Caco-2 (cell line): Measurements from ENCODE around the gene C5. TPM values are rescaled to one million over a fixed set of nuclear protein-coding genes. Genes with fewer than 3 reads are reported as not detected.
A peak's percentile ranks its signal among the peaks of the same experiment; 100 is the strongest.
"Not testable (repeated sequence)": the region's sequence is repeated elsewhere in the genome, so short reads cannot be mapped to it uniquely, and the experiment has no call there.

ENCODE experiments used
- BruUV-seq: library from RNA; stranded (reverse); fragments of 400-500 nt; replicated peaks from 2 replicates; lab custom pipeline; 2021; lab: Mats Ljungman, UMichigan
- CTCF ChIA-PET: fragments of 300-600 bp; sonication (Branson Sonifier 250); formaldehyde crosslinking; loops from one replicate; lab custom pipeline; 2022; ENCODE audit warnings: antibody characterized with exemption; lab: Charles Lee
- POLR2A ChIA-PET: fragments of 300-600 bp; sonication (Branson Sonifier 250); formaldehyde crosslinking; loops from one replicate; lab custom pipeline; 2022; ENCODE audit warnings: antibody characterized with exemption; lab: Charles Lee
- DNase-seq, 2 experiments: peaks; one replicate each; pipeline versions ENCODE4 v3.0.0 to v3.0.0-alpha.2; 2020 to 2022
- H3K27me3 ChIP-seq: replicated peaks from 2 replicates; pipeline ENCODE4 v1.6.0; 2011; ENCODE audit warnings: low read length; ENCODE audit not compliant: control insufficient read depth, insufficient read depth
- H3K36me3 ChIP-seq: 2 replicates; pipeline ENCODE4 v1.5.1; 2011; ENCODE audit warnings: low read length; ENCODE audit not compliant: control insufficient read depth, insufficient read depth
- H3K4me1 ChIP-seq: fragments of 250-450 bp; sonication (Bioruptor Pico); 2 replicates; pipeline ENCODE4 v1.5.1; 2020; ENCODE audit warnings: mild to moderate bottlenecking
- H3K4me3 ChIP-seq: 2 replicates; pipeline ENCODE4 v1.5.1; 2011; ENCODE audit warnings: low read depth, mild to moderate bottlenecking, control low read depth, low read length
- H3K9me3 ChIP-seq: fragments of 250-450 bp; sonication (Bioruptor Pico); 2 replicates; pipeline ENCODE4 v1.5.1; 2020; ENCODE audit warnings: mild to moderate bottlenecking, moderate library complexity
- H3K27ac Mint-ChIP-seq: one replicate; pipeline ENCODE4 v1.8.0; 2022; ENCODE audit warnings: mixed read lengths; ENCODE audit not compliant: unreplicated experiment
- H3K27me3 Mint-ChIP-seq: one replicate; pipeline ENCODE4 v1.8.0; 2022; ENCODE audit warnings: mixed read lengths; ENCODE audit not compliant: insufficient read depth, unreplicated experiment
- H3K36me3 Mint-ChIP-seq: one replicate; pipeline ENCODE4 v1.8.0; 2022; ENCODE audit warnings: mild to moderate bottlenecking, mixed read lengths; ENCODE audit not compliant: insufficient read depth, unreplicated experiment
- H3K4me1 Mint-ChIP-seq: one replicate; pipeline ENCODE4 v1.8.0; 2022; ENCODE audit warnings: low read depth, mixed read lengths; ENCODE audit not compliant: unreplicated experiment
- H3K4me3 Mint-ChIP-seq: one replicate; pipeline ENCODE4 v1.8.0; 2022; ENCODE audit warnings: mild to moderate bottlenecking, moderate library complexity, mixed read lengths; ENCODE audit not compliant: unreplicated experiment
- H3K9me3 Mint-ChIP-seq: one replicate; pipeline ENCODE4 v1.8.0; 2022; ENCODE audit warnings: mixed read lengths; ENCODE audit not compliant: unreplicated experiment
- intact Hi-C: fragments of 100-400 bp; cut with micrococcal nuclease; formaldehyde crosslinking; loops from one replicate; pipeline ENCODE4 v1.10.0; 2022; ENCODE audit not compliant: unreplicated experiment
- total RNA-seq: library from RNA; stranded (reverse); gene quantifications from 2 replicates; pipeline ENCODE4 v1.2.3, GENCODE V29; 2022
- TF ChIP-seq, protein P1 (sequence below), 2 experiments: fragments of 200-600 bp in 1 of 2; IDR thresholded peaks; 1 replicate in 1 of 2; 2 replicates in 1 of 2; pipeline versions ENCODE4 v1.5.1 to v1.8.0; 2011 to 2022; ENCODE audit warnings: antibody characterized with exemption in 1 of 2, control low read depth in 1 of 2, inconsistent platforms in 1 of 2, low read depth in 1 of 2, low read length in 1 of 2, mild to moderate bottlenecking in 1 of 2, moderate library complexity in 1 of 2; ENCODE audit not compliant: insufficient read depth in 1 of 2, severe bottlenecking in 1 of 2, unreplicated experiment in 1 of 2

The C5 gene
- total RNA-seq, 1 experiment from 2014 or later, result 14.9 TPM

DNA sequence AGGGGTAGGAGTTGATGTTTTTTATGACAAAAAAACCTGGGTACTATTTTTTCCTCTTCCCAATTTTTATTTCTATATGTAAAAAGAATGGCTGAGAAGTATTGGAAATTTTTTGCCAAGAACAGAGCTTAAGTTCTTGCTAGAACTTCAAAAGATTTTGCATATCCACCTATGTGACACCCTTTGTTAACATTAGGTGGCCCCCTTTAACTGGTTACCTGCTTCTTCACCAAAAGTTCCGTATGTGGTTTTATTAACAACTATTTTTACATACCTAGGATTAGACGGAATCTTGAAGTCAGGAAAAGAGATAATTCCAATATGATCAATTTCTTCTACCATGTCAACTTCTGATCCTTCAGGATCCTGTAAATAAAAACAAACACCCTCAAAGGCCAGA, 15.5 kb downstream of the C5 start:
- intact Hi-C loops, result loop anchor here (1.0 kb wide), 1 partner anchor 26 kb away; no protein-coding TSS in a partner anchor
- ChIA-PET POLR2A (no interaction called here), CTCF (interaction anchor here (0.5 to 1.6 kb wide), 3 partner anchors 26 to 55 kb away, joined by 4 to 18 read pairs (median 6); no protein-coding TSS in a partner anchor)
- no TSS peak for BruUV-seq
- H3K27ac Mint-ChIP-seq, result no peak overlapping the region
- no peaks in the 10 kb centered on the region; the same call in 1 of the 2 replicates for H3K36me3 ChIP-seq
- no peaks in the 10 kb centered on the region for H3K36me3 Mint-ChIP-seq
- DNase-seq, result no peak
- H3K4me1 ChIP-seq, result peaks cover 4% of the 10 kb centered on the region; the same call in 1 of the 2 replicates
- TF ChIP-seq, protein P1, sequence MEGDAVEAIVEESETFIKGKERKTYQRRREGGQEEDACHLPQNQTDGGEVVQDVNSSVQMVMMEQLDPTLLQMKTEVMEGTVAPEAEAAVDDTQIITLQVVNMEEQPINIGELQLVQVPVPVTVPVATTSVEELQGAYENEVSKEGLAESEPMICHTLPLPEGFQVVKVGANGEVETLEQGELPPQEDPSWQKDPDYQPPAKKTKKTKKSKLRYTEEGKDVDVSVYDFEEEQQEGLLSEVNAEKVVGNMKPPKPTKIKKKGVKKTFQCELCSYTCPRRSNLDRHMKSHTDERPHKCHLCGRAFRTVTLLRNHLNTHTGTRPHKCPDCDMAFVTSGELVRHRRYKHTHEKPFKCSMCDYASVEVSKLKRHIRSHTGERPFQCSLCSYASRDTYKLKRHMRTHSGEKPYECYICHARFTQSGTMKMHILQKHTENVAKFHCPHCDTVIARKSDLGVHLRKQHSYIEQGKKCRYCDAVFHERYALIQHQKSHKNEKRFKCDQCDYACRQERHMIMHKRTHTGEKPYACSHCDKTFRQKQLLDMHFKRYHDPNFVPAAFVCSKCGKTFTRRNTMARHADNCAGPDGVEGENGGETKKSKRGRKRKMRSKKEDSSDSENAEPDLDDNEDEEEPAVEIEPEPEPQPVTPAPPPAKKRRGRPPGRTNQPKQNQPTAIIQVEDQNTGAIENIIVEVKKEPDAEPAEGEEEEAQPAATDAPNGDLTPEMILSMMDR (IDR thresholded peaks at IDR 0.05; ENCODE audit: insufficient read depth in 1 of 2, low read depth in 1 of 2, low read length in 1 of 2, severe bottlenecking in 1 of 2, unreplicated experiment in 1 of 2), result peak in 1 of 2 experiments; percentile 33
- no peaks in the 10 kb centered on the region for H3K9me3 ChIP-seq
- no peak overlapping the region for H3K4me3 Mint-ChIP-seq
- no peaks in the 10 kb centered on the region for H3K27me3 Mint-ChIP-seq
- no peaks in the 10 kb centered on the region for H3K4me1 Mint-ChIP-seq
- H3K27me3 ChIP-seq, result no peaks in the 10 kb centered on the region
- no peak overlapping the region for H3K4me3 ChIP-seq
- H3K9me3 Mint-ChIP-seq, result no peaks in the 10 kb centered on the region

DNA sequence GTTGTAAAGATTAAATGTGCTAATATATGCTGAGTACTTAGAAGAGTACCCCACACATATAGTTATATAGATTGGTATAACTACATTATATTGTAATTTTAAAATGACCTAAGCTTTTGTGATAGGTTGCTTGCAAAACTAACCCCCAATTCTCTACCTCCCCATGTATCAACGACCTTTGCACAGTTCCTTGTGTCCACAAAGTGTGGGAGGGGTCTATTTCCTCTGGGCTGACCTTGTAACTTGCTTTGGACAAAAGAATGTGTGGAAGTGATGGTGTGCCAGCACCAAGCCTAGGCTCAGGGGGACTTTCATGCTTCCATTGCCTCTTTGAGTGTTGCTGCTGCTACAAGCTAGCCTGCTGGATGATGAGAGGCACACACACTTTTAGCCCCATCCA, 20.6 kb downstream of the C5 start:
- H3K4me3 Mint-ChIP-seq, result no peak overlapping the region
- intact Hi-C loops, result no loop called here
- H3K27me3 Mint-ChIP-seq, result no peaks in the 10 kb centered on the region
- CTCF ChIA-PET, result no interaction called here
- H3K36me3 Mint-ChIP-seq, result no peaks in the 10 kb centered on the region
- H3K9me3 Mint-ChIP-seq, result no peaks in the 10 kb centered on the region
- Histone ChIP-seq H3K9me3 (peaks cover 3% of the 10 kb centered on the region; the same call in 1 of the 2 replicates), H3K4me3 (no peak overlapping the region), H3K4me1 (peaks cover 4% of the 10 kb centered on the region; the same call in 1 of the 2 replicates), H3K27me3 (no peaks in the 10 kb centered on the region), H3K36me3 (no peaks in the 10 kb centered on the region; the same call in 1 of the 2 replicates)
- DNase-seq, result no peak
- no TSS peak for BruUV-seq
- H3K27ac Mint-ChIP-seq, result no peak overlapping the region
- POLR2A ChIA-PET, result no interaction called here
- no peaks in the 10 kb centered on the region for H3K4me1 Mint-ChIP-seq
- TF ChIP-seq, protein P1 (IDR thresholded peaks at IDR 0.05; ENCODE audit: insufficient read depth in 1 of 2, low read depth in 1 of 2, low read length in 1 of 2, severe bottlenecking in 1 of 2, unreplicated experiment in 1 of 2), result no peak

DNA sequence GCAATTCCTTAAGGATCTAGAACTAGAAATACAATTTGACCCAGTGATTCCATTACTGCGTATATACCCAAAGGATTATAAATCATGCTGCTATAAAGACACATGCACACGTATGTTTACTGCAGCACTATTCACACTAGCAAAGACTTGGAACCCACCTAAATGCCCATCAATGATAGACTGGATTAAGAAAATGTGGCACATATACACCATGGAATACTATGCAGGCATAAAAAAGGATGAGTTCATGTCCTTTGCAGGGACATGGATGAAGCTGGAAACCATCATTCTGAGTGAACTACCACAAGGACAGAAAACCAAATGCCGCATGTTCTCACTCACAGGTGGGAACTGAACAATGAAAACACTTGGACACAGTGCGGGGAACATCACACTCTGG, 21.8 kb downstream of the C5 start:
- H3K36me3 Mint-ChIP-seq, intact Hi-C loops, H3K4me3 ChIP-seq, H3K36me3 ChIP-seq, H3K4me1 Mint-ChIP-seq, CTCF ChIA-PET, H3K9me3 Mint-ChIP-seq, H3K27me3 Mint-ChIP-seq, H3K4me1 ChIP-seq, POLR2A ChIA-PET, BruUV-seq, H3K4me3 Mint-ChIP-seq, DNase-seq, H3K9me3 ChIP-seq, H3K27ac Mint-ChIP-seq, H3K27me3 ChIP-seq: not testable (repeated sequence)
